MM.1S (cell line): Measurements from ENCODE around the gene PIGM.

Experiments
- EZH2phosphoT487 ChIP-seq: fragments of 300-600 bp; sonication (generic); IDR thresholded peaks from 2 replicates; pipeline ENCODE4 v1.6.1; 2018; ENCODE audit warnings: antibody characterized with exemption, low read length
- TF ChIP-seq, protein P1 (sequence below): fragments of 300-600 bp; sonication (generic); IDR thresholded peaks from 2 replicates; pipeline ENCODE4 v1.5.1; 2016; ENCODE audit warnings: antibody characterized with exemption, low read length, mixed read lengths

DNA sequence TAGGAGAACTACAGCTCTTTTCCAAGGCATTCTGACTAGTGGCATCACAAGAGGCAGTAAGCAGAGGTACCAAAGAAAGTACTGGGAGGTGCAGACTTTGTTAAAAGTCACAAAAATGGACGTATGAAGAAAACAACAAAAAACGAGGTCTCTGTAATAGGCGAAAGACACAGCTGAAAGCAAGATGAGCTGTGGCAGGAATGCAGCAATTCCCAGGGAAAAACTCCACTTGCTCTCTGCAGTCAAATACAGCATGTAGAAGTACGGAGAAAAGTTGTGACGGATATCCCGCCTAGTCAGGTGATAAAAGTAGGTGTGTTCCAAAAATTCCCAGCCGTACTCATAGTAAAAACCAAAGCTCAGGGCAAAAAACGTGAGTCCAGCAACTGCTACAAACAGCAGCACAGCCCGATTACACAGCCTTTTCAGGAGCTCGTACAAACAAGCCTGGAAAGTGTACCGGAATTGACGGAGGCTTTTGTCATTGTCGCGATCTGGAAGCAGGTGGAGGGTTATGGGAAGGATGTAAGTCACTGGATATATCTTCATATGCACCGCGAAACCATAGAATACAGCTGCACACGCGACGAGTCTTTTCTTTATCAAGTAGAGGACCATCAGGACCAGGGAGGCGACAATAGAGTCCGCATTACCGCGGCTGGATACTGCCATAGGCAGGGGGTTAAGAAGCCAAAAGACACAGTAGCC is 979 bp downstream of the PIGM start:
- TF ChIP-seq, protein P1, sequence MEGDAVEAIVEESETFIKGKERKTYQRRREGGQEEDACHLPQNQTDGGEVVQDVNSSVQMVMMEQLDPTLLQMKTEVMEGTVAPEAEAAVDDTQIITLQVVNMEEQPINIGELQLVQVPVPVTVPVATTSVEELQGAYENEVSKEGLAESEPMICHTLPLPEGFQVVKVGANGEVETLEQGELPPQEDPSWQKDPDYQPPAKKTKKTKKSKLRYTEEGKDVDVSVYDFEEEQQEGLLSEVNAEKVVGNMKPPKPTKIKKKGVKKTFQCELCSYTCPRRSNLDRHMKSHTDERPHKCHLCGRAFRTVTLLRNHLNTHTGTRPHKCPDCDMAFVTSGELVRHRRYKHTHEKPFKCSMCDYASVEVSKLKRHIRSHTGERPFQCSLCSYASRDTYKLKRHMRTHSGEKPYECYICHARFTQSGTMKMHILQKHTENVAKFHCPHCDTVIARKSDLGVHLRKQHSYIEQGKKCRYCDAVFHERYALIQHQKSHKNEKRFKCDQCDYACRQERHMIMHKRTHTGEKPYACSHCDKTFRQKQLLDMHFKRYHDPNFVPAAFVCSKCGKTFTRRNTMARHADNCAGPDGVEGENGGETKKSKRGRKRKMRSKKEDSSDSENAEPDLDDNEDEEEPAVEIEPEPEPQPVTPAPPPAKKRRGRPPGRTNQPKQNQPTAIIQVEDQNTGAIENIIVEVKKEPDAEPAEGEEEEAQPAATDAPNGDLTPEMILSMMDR = no peak
- TF ChIP-seq EZH2phosphoT487 = no peak
